Endothelial cell of umbilical vein (primary cell): Measurements from ENCODE around the gene MIS18A.

Experiments
- EZH2 ChIP-seq: IDR thresholded peaks from 2 replicates; pipeline ENCODE4 v1.6.1; 2012; ENCODE audit warnings: borderline replicate concordance, low read depth, mild to moderate bottlenecking, moderate library complexity, low read length, inconsistent platforms; ENCODE audit not compliant: severe bottlenecking
- JUN ChIP-seq: IDR thresholded peaks from 2 replicates; pipeline ENCODE4 v1.6.1; 2011; ENCODE audit warnings: borderline replicate concordance, low read depth; ENCODE audit not compliant: insufficient read length, insufficient read depth
- POLR2A ChIP-seq: IDR thresholded peaks from 2 replicates; pipeline ENCODE4 v1.6.1; 2012; ENCODE audit warnings: low read depth, mild to moderate bottlenecking, control low read depth, low read length
- POLR2AphosphoS5 ChIP-seq: IDR thresholded peaks from 2 replicates; pipeline ENCODE4 v1.6.1; 2012; ENCODE audit warnings: low read depth, mild to moderate bottlenecking, control low read depth, low read length, moderate library complexity; ENCODE audit not compliant: insufficient read depth
- TF ChIP-seq, protein P1 (sequence below), 2 donors: IDR thresholded peaks; 1 replicate in 1 of 2; 2 replicates in 1 of 2; pipeline ENCODE4 v1.5.1; 2011; ENCODE audit warnings: low read length in 2 of 2, mild to moderate bottlenecking in 2 of 2, moderate library complexity in 2 of 2, control low read depth in 1 of 2, inconsistent platforms in 1 of 2, low read depth in 1 of 2; ENCODE audit not compliant: insufficient read depth in 1 of 2; ENCODE audit errors: extremely low read depth in 1 of 2

DNA sequence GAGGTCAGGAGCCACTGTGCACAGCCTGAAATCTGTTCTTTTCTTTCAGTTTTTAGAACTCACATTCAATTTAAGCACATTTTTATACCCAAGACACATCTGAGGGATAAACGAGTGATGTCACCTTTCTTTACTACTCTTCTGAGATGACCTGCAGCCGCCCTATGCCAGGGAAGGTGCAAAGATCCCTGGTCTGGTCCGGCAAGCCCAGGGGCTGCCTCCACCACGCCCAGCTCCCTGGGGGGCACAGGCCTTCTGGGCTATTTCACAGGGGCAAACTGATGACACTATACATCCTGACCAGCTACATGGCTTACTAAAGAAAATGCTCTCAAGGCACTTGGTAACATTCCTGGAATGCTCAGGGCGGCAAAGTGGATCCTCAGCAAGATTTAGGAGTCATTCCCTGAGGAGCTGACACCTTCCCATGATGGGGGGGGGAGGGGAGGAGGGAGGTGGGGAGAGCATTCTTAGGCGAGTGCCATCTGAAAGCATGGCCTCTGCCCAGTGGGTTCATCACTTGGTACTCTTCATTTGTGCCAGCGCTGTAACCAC lies 31.1 kb upstream of the MIS18A start:
- TF ChIP-seq, protein P1, sequence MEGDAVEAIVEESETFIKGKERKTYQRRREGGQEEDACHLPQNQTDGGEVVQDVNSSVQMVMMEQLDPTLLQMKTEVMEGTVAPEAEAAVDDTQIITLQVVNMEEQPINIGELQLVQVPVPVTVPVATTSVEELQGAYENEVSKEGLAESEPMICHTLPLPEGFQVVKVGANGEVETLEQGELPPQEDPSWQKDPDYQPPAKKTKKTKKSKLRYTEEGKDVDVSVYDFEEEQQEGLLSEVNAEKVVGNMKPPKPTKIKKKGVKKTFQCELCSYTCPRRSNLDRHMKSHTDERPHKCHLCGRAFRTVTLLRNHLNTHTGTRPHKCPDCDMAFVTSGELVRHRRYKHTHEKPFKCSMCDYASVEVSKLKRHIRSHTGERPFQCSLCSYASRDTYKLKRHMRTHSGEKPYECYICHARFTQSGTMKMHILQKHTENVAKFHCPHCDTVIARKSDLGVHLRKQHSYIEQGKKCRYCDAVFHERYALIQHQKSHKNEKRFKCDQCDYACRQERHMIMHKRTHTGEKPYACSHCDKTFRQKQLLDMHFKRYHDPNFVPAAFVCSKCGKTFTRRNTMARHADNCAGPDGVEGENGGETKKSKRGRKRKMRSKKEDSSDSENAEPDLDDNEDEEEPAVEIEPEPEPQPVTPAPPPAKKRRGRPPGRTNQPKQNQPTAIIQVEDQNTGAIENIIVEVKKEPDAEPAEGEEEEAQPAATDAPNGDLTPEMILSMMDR (IDR thresholded peaks at IDR 0.05; ENCODE audit: extremely low read depth in 1 of 2, insufficient read depth in 1 of 2, low read depth in 1 of 2, low read length in 2 of 2) = no peak
- TF ChIP-seq POLR2A (no peak), POLR2AphosphoS5 (no peak), EZH2 (no peak), JUN (no peak)
